ENCODE measurements around the gene HSD3B7.

GRCh38 chr16:31009894-31010584 lies 25.0 kb downstream of the HSD3B7 start:
- TF ChIP-seq, protein P1, sequence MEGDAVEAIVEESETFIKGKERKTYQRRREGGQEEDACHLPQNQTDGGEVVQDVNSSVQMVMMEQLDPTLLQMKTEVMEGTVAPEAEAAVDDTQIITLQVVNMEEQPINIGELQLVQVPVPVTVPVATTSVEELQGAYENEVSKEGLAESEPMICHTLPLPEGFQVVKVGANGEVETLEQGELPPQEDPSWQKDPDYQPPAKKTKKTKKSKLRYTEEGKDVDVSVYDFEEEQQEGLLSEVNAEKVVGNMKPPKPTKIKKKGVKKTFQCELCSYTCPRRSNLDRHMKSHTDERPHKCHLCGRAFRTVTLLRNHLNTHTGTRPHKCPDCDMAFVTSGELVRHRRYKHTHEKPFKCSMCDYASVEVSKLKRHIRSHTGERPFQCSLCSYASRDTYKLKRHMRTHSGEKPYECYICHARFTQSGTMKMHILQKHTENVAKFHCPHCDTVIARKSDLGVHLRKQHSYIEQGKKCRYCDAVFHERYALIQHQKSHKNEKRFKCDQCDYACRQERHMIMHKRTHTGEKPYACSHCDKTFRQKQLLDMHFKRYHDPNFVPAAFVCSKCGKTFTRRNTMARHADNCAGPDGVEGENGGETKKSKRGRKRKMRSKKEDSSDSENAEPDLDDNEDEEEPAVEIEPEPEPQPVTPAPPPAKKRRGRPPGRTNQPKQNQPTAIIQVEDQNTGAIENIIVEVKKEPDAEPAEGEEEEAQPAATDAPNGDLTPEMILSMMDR (IDR thresholded peaks at IDR 0.05), result no peak
- TF ChIP-seq POLR2A (IDR thresholded peaks at IDR 0.05), result no peak

All from Peyer's patch (tissue), 4 donors.